Upper lobe of right lung (tissue), 1 donor: ENCODE data around the gene CDC42EP3. TPM values are rescaled to one million over a fixed set of nuclear protein-coding genes. Genes with fewer than 3 reads are reported as not detected.

Source experiments
- ATAC-seq: fragments of 200-7000 bp; cut with Tn5 transposase; one replicate; pipeline ENCODE4 v1.9.1; 2020; ENCODE audit warnings: mild to moderate bottlenecking, moderate library complexity
- DNase-seq: peaks from one replicate; pipeline ENCODE4 v3.0.0-alpha.2; 2020
- H3K27ac ChIP-seq: fragments of 200-600 bp; one replicate; pipeline ENCODE4 v1.8.0; 2022
- H3K27me3 ChIP-seq: fragments of 200-600 bp; one replicate; pipeline ENCODE4 v1.8.0; 2022; ENCODE audit warnings: mild to moderate bottlenecking
- H3K36me3 ChIP-seq: fragments of 200-600 bp; one replicate; pipeline ENCODE4 v1.8.0; 2022
- H3K4me1 ChIP-seq: fragments of 200-600 bp; one replicate; pipeline ENCODE4 v1.8.0; 2022
- H3K4me3 ChIP-seq: fragments of 200-600 bp; one replicate; pipeline ENCODE4 v1.8.0; 2022; ENCODE audit warnings: mild to moderate bottlenecking
- H3K9me3 ChIP-seq: fragments of 200-600 bp; one replicate; pipeline ENCODE4 v1.8.0; 2022
- intact Hi-C: fragments of 100-400 bp; cut with DNase I; formaldehyde crosslinking; loops from one replicate; pipeline ENCODE4 v1.11.0; 2022
- total RNA-seq: library from RNA; stranded (reverse); fragmentation: NEBNext Ultra II Directional; extraction: Animal tissue kit (Norgen Biotek cat#: 25700); gene quantifications from one replicate; pipeline ENCODE4 v1.2.1, GENCODE V29; 2021
- TF ChIP-seq, protein P1 (sequence below): fragments of 200-600 bp; IDR thresholded peaks from one replicate; pipeline ENCODE4 v1.8.0; 2022; ENCODE audit warnings: antibody characterized with exemption
- donor health status: DM: no; HTN: yes; CAD: no; lungs with severe emphysema.

CDC42EP3 gene
- total RNA-seq, 1 donor from 2014 or later, result 71.1 TPM

DNA sequence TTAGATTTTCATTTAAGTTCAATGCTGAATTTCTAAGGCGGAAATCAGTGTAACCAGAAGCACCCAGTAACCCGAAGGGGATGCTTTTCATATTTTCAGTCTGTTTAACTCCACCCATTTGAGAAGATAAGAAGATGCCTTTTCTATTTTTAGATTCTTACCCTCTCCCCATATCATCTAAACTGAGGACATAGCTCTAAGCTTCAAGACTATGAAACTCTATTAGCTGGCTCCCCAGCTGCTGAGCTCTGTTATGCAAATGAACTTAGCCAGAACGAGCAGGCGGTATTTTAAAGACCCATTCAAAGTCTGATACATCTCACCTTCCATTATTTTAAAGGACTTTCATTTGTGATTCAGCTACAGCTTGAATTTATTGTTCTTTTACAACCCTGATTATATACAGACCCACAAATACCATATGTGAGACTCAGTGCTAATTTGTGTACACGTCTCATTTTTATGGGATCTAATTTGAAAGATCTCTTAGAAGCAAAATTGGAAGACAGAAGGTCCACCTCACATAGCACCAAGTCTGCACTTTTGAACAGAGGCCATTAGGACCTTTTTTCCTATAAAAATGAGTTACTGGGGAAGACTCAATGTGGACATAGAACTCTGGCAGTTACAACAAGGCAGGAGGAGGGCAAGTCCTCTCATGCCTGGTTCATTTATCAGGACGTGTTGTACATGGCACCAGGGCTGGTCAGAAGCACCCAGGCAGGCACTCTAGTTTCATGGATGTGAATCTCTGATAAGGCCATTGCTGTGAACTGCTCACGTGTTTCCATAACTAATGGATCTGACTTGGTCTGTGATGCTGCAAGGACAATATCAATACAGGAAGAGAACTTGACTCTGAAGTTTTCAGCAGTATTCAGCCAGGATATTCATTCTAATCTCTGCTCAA, 16.3 kb downstream of the CDC42EP3 start:
- Histone ChIP-seq H3K27ac (peak overlapping the region; percentile 77), H3K36me3 (no peaks in the 10 kb centered on the region), H3K4me3 (no peak overlapping the region), H3K9me3 (no peaks in the 10 kb centered on the region), H3K4me1 (peaks cover 92% of the 10 kb centered on the region), H3K27me3 (no peaks in the 10 kb centered on the region)
- ATAC-seq (no peak), DNase-seq (no peak)
- TF ChIP-seq, protein P1, sequence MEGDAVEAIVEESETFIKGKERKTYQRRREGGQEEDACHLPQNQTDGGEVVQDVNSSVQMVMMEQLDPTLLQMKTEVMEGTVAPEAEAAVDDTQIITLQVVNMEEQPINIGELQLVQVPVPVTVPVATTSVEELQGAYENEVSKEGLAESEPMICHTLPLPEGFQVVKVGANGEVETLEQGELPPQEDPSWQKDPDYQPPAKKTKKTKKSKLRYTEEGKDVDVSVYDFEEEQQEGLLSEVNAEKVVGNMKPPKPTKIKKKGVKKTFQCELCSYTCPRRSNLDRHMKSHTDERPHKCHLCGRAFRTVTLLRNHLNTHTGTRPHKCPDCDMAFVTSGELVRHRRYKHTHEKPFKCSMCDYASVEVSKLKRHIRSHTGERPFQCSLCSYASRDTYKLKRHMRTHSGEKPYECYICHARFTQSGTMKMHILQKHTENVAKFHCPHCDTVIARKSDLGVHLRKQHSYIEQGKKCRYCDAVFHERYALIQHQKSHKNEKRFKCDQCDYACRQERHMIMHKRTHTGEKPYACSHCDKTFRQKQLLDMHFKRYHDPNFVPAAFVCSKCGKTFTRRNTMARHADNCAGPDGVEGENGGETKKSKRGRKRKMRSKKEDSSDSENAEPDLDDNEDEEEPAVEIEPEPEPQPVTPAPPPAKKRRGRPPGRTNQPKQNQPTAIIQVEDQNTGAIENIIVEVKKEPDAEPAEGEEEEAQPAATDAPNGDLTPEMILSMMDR, result no peak
- intact Hi-C loops, result no loop called here

DNA sequence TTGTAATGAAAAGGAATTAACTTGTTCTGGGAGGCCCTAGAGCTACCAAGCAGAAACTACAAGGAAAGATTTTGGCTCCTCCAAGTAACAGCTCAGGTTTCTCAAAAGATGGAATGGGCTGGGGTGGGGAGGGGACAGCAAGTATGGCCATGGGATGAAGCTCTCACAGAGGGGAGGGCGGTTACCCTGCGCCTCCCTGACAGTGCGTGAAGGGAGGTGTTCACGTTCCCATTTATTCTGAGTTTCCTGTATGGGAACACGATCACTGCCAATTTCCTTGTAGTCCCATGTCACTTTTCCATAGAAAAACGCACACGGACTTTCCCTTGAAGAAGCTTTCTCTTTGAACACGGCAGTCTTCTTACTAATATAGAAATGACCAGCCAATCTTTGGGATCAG, 17.0 kb downstream of the CDC42EP3 start:
- ATAC-seq (no peak), DNase-seq (no peak)
- no peaks in the 10 kb centered on the region for H3K27me3 ChIP-seq
- H3K4me1 ChIP-seq, result peaks cover 91% of the 10 kb centered on the region
- H3K4me3 ChIP-seq, result no peak overlapping the region
- no peaks in the 10 kb centered on the region for H3K36me3 ChIP-seq
- TF ChIP-seq, protein P1, result no peak
- peak overlapping the region; percentile 77 for H3K27ac ChIP-seq
- intact Hi-C loops, result no loop called here
- H3K9me3 ChIP-seq, result no peaks in the 10 kb centered on the region

DNA sequence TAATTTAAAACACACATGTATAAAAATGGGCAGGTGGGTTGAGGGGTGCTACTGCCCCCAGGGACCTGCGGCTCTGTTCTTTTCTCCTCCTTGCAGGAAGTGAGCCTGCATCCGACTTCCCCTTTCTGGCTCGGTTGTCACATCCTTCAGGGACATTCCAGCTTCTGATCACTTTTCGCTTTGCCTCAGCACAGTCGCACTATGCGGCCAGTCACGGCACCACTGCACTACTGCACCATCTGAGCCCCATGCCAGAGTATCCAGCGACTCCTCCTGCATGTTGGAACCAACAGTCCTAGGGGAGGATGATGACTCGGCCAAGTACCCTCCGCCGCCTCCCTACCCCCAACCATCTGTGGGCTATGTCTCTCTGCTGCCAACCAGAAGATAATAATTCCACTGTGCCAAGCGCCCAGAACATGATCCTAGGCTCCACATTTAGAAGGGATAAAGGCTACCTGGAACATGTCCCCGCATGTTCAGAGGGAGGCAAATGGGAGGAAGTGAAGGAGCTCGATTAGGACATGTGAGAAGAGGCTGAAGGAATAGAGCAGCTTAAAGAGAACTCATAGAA, 17.6 kb downstream of the CDC42EP3 start:
- peak; percentile 81 for ATAC-seq
- TF ChIP-seq, protein P1, result no peak
- intact Hi-C loops, result no loop called here
- Histone ChIP-seq H3K4me3 (peak overlapping the region; percentile 15), H3K27ac (peak overlapping the region; percentile 77), H3K9me3 (no peaks in the 10 kb centered on the region), H3K4me1 (peaks cover 93% of the 10 kb centered on the region), H3K27me3 (no peaks in the 10 kb centered on the region), H3K36me3 (no peaks in the 10 kb centered on the region)
- DNase-seq, result no peak

DNA sequence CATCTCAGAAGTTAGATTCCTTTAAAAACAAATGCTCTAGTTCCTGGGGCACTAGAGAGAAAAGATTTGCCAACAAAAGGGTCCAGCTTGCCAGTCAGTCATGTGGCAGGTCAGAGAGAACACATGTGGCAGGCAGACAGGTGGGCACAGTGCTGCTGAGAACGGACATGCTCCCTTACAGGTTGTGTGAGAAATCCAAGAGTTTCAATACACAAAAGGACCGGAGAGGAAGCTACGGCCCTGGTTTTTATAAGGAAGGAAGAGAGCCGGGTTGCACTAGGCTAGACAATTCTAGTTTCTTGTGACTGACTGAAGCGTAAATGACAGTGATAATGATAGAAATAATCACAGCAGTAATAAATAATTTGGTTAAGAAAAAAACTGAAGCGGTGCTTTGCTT, 18.3 kb downstream of the CDC42EP3 start:
- H3K4me1 ChIP-seq, result peaks cover 94% of the 10 kb centered on the region

DNA sequence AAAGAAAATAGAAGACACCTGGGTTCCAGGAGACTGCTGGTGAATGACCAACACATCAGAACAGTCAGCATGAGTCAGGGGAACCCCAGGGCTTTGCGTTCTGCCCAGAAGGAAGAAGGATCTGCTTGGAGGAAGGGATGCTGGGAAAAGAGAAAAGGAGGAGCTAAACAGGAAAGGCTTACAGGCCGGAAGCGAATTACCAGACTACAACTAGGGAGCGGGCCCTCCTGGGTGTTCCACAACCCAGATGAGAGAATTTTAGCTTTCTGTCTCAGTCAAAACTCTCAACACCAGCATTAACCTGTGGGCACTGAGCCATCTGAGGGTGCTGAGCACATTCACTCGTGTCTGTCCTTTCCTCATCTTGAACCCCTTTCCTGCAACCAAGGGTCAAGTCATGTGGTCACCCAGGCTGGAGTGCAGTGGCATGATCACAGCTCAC, 19.2 kb downstream of the CDC42EP3 start:
- no peaks in the 10 kb centered on the region for H3K9me3 ChIP-seq
- no peaks in the 10 kb centered on the region for H3K36me3 ChIP-seq
- TF ChIP-seq, protein P1, result no peak
- peak overlapping the region; percentile 77 for H3K27ac ChIP-seq
- no peak for ATAC-seq
- H3K4me3 ChIP-seq, result no peak overlapping the region
- no peaks in the 10 kb centered on the region for H3K27me3 ChIP-seq
- intact Hi-C loops, result no loop called here
- H3K4me1 ChIP-seq, result peaks cover 90% of the 10 kb centered on the region
- DNase-seq, result no peak

More for the DNA sequence above, 18.3 kb downstream of the CDC42EP3 start:
- H3K4me3 ChIP-seq, result no peak overlapping the region
- ATAC-seq, result no peak
- H3K36me3 ChIP-seq, result no peaks in the 10 kb centered on the region
- H3K27me3 ChIP-seq, result no peaks in the 10 kb centered on the region
- peak overlapping the region; percentile 77 for H3K27ac ChIP-seq
- intact Hi-C loops, result no loop called here
- DNase-seq, result no peak
- H3K9me3 ChIP-seq, result no peaks in the 10 kb centered on the region
- TF ChIP-seq, protein P1, result no peak
